SK-N-MC (cell line): ENCODE data around the gene LANCL2.
"Not testable (repeated sequence)": the region's sequence is repeated elsewhere in the genome, so short reads cannot be mapped to it uniquely, and the experiment has no call there.

ENCODE experiments used
- DNase-seq: peaks from one replicate; pipeline ENCODE4 v3.0.0-alpha.2; 2011; ENCODE audit warnings: low read depth, low spot score
- H3K27ac ChIP-seq: fragments of 200-600 bp; sonication (generic); 2 replicates; pipeline ENCODE4 v1.5.1; 2016; ENCODE audit warnings: mixed run types
- H3K36me3 ChIP-seq: fragments of 200-600 bp; sonication (generic); 2 replicates; pipeline ENCODE4 v1.6.1; 2017; ENCODE audit warnings: antibody characterized with exemption, low read length, mixed read lengths; ENCODE audit not compliant: insufficient read depth
- H3K4me3 ChIP-seq: fragments of 200-600 bp; sonication (generic); 2 replicates; pipeline ENCODE4 v1.5.1; 2016
- H3K9ac ChIP-seq: fragments of 200-600 bp; sonication (generic); 2 replicates; pipeline ENCODE4 v1.8.0; 2017; ENCODE audit warnings: mixed run types, mixed read lengths; ENCODE audit not compliant: insufficient read length
- H3K9me3 ChIP-seq: fragments of 200-600 bp; sonication (generic); 2 replicates; pipeline ENCODE4 v1.6.1; 2017; ENCODE audit warnings: low read depth, mild to moderate bottlenecking, antibody characterized with exemption, low read length, moderate library complexity, mixed read lengths
- EZH2 ChIP-seq: fragments of 200-600 bp; sonication (generic); IDR thresholded peaks from one replicate; pipeline ENCODE4 v1.6.1; 2017; ENCODE audit warnings: antibody characterized with exemption
- FOXP2 ChIP-seq: optimal IDR thresholded peaks from 2 replicates; pipeline ENCODE3; 2011; ENCODE audit warnings: mild to moderate bottlenecking, moderate library complexity; ENCODE audit not compliant: insufficient read depth; ENCODE audit errors: extremely low read length, control extremely low read depth
- POLR2AphosphoS5 ChIP-seq: IDR thresholded peaks from 2 replicates; pipeline ENCODE4 v1.6.1; 2012; ENCODE audit warnings: mild to moderate bottlenecking, low read depth, low read length, borderline replicate concordance

Gene LANCL2

GRCh38 chr7:55405856-55406541 lies 40.9 kb downstream of the LANCL2 start:
- Histone ChIP-seq H3K9ac (no peak overlapping the region), H3K4me3 (no peak overlapping the region), H3K9me3 (no peaks in the 10 kb centered on the region), H3K36me3 (no peaks in the 10 kb centered on the region), H3K27ac (no peak overlapping the region)
- DNase-seq: no peak
- no peak for TF ChIP-seq POLR2AphosphoS5
- no peak for TF ChIP-seq EZH2
- no peak for TF ChIP-seq FOXP2

GRCh38 chr7:55409482-55410225 lies 44.5 kb downstream of the LANCL2 start:
- H3K4me3 ChIP-seq: no peak overlapping the region
- H3K36me3 ChIP-seq: no peaks in the 10 kb centered on the region
- no peak overlapping the region for H3K27ac ChIP-seq
- DNase-seq: no peak
- no peak overlapping the region for H3K9ac ChIP-seq
- no peaks in the 10 kb centered on the region for H3K9me3 ChIP-seq
- TF ChIP-seq EZH2 (no peak), POLR2AphosphoS5 (no peak), FOXP2 (no peak)

GRCh38 chr7:55410667-55411239 lies 45.6 kb downstream of the LANCL2 start:
- H3K27ac ChIP-seq: no peak overlapping the region
- TF ChIP-seq POLR2AphosphoS5: no peak
- TF ChIP-seq EZH2: no peak
- TF ChIP-seq FOXP2: no peak
- H3K4me3 ChIP-seq: no peak overlapping the region
- no peak for DNase-seq
- H3K9ac ChIP-seq: no peak overlapping the region
- no peaks in the 10 kb centered on the region for H3K9me3 ChIP-seq
- H3K36me3 ChIP-seq: no peaks in the 10 kb centered on the region

- H3K9me3 ChIP-seq: no peaks in the 10 kb centered on the region
- DNase-seq: no peak
- no peak for TF ChIP-seq FOXP2
- no peak for TF ChIP-seq EZH2
- no peak for TF ChIP-seq POLR2AphosphoS5
- no peak overlapping the region for H3K4me3 ChIP-seq
- H3K36me3 ChIP-seq: no peaks in the 10 kb centered on the region
- H3K27ac ChIP-seq: no peak overlapping the region
- no peak overlapping the region for H3K9ac ChIP-seq
These were observed 46.7 kb downstream of the LANCL2 start for GRCh38 chr7:55411844-55412243.

GRCh38 chr7:55413442-55413841 lies 48.3 kb downstream of the LANCL2 start:
- no peaks in the 10 kb centered on the region for H3K9me3 ChIP-seq
- no peaks in the 10 kb centered on the region for H3K36me3 ChIP-seq
- no peak overlapping the region for H3K27ac ChIP-seq
- no peak overlapping the region for H3K9ac ChIP-seq
- no peak overlapping the region for H3K4me3 ChIP-seq
- TF ChIP-seq FOXP2 (no peak), EZH2 (no peak), POLR2AphosphoS5 (no peak)
- no peak for DNase-seq

GRCh38 chr7:55415173-55415778 lies 50.1 kb downstream of the LANCL2 start:
- Histone ChIP-seq H3K36me3 (no peaks in the 10 kb centered on the region), H3K4me3 (no peak overlapping the region), H3K9ac (no peak overlapping the region), H3K27ac (no peak overlapping the region), H3K9me3 (no peaks in the 10 kb centered on the region)
- TF ChIP-seq EZH2 (no peak), POLR2AphosphoS5 (no peak), FOXP2 (no peak)
- DNase-seq: peak; percentile 35

GRCh38 chr7:55417456-55417855 lies 52.3 kb downstream of the LANCL2 start:
- H3K9me3 ChIP-seq, DNase-seq, H3K9ac ChIP-seq, H3K27ac ChIP-seq, H3K36me3 ChIP-seq, H3K4me3 ChIP-seq: not testable (repeated sequence)

- TF ChIP-seq FOXP2: no peak
- TF ChIP-seq EZH2: no peak
- TF ChIP-seq POLR2AphosphoS5: no peak
- H3K9ac ChIP-seq: no peak overlapping the region
- no peaks in the 10 kb centered on the region for H3K36me3 ChIP-seq
- DNase-seq: no peak
- no peak overlapping the region for H3K27ac ChIP-seq
- no peak overlapping the region for H3K4me3 ChIP-seq
- H3K9me3 ChIP-seq: no peaks in the 10 kb centered on the region
These were observed 55.4 kb downstream of the LANCL2 start for GRCh38 chr7:55420530-55420929.
